HepG2 (cell line): ENCODE results near the gene DLG2.

Source experiments
- CEBPB ChIP-seq: IDR thresholded peaks from 2 replicates; pipeline ENCODE4 v1.6.1; 2011; ENCODE audit warnings: low read depth, low read length, improper control_type of control experiment, borderline replicate concordance
- EZH2 ChIP-seq: conservative IDR thresholded peaks from 2 replicates; pipeline ENCODE4 v1.6.1; 2012; ENCODE audit warnings: mild to moderate bottlenecking, low read depth, low read length, moderate library complexity
- FOXM1 ChIP-seq: sonication (generic); formaldehyde crosslinking; IDR thresholded peaks from 2 replicates; pipeline ENCODE4 v1.5.0; 2020; ENCODE audit warnings: missing genetic modification reagents
- GTF3A ChIP-seq: sonication (generic); formaldehyde crosslinking; conservative IDR thresholded peaks from 2 replicates; pipeline ENCODE4 v1.4.0; 2020; ENCODE audit warnings: mild to moderate bottlenecking, missing genetic modification reagents
- NFE2L1 ChIP-seq: sonication (generic); formaldehyde crosslinking; IDR thresholded peaks from 2 replicates; pipeline ENCODE4 v1.4.0; 2020; ENCODE audit warnings: missing genetic modification reagents, mild to moderate bottlenecking, borderline replicate concordance
- NFYB ChIP-seq: sonication (generic); formaldehyde crosslinking; IDR thresholded peaks from 2 replicates; pipeline ENCODE4 v1.4.0; 2020; ENCODE audit warnings: missing genetic modification reagents
- RCOR2 ChIP-seq: IDR thresholded peaks from 2 replicates; pipeline ENCODE4 v1.6.1; 2016; ENCODE audit warnings: missing biosample characterization, missing genetic modification reagents
- RFX5 ChIP-seq: IDR thresholded peaks from 2 replicates; pipeline ENCODE4 v1.6.1; 2011; ENCODE audit warnings: low read depth, low read length, improper control_type of control experiment
- SAFB2 ChIP-seq: sonication (generic); formaldehyde crosslinking; IDR thresholded peaks from 2 replicates; pipeline ENCODE4 v1.5.1; 2020; ENCODE audit warnings: missing genetic modification reagents, low read depth, mild to moderate bottlenecking, borderline replicate concordance
- ZNF580 ChIP-seq: IDR thresholded peaks from 2 replicates; pipeline ENCODE4 v1.6.1; 2016; ENCODE audit warnings: low read depth, borderline replicate concordance
- ZSCAN29 ChIP-seq: sonication (generic); formaldehyde crosslinking; conservative IDR thresholded peaks from 2 replicates; pipeline ENCODE4 v1.4.0; 2020; ENCODE audit warnings: mild to moderate bottlenecking, missing genetic modification reagents

- TF ChIP-seq EZH2: no peak
- TF ChIP-seq FOXM1 (CRISPR knock-in tag): no peak
- TF ChIP-seq GTF3A (CRISPR knock-in tag): no peak
- no peak for TF ChIP-seq RFX5
- no peak for TF ChIP-seq SAFB2 (CRISPR knock-in tag)
- no peak for TF ChIP-seq RCOR2 (CRISPR knock-in tag)
- no peak for TF ChIP-seq NFYB (CRISPR knock-in tag)
- no peak for TF ChIP-seq NFE2L1
- no peak for TF ChIP-seq ZSCAN29 (CRISPR knock-in tag)
- TF ChIP-seq ZNF580 (CRISPR knock-in tag): no peak
- no peak for TF ChIP-seq CEBPB
Observed at GRCh38 chr11:83813296-83813695, 1813.8 kb downstream of the DLG2 start.
